DND-41 (cell line): Measurements from ENCODE around the gene STIMATE.

Source experiments
- CTCF ChIP-seq: IDR thresholded peaks from 2 replicates; pipeline ENCODE4 v1.5.1; 2012; ENCODE audit warnings: borderline replicate concordance, low read length, moderate library complexity, mild to moderate bottlenecking; ENCODE audit not compliant: poor library complexity, severe bottlenecking; ENCODE audit errors: extremely low read depth
- EZH2 ChIP-seq: IDR thresholded peaks from 3 replicates; pipeline ENCODE4 v1.6.1; 2012; ENCODE audit warnings: borderline replicate concordance, low read depth, mild to moderate bottlenecking, moderate library complexity, low read length, inconsistent platforms; ENCODE audit not compliant: severe bottlenecking

- no peak for TF ChIP-seq EZH2
- TF ChIP-seq CTCF = no peak
Measured at GRCh38 chr3:52891164-52891563, 6.2 kb downstream of the STIMATE start.
